Astrocyte (in vitro differentiated cells and primary cell): ENCODE measurements around the gene PLSCR1. TPM values are rescaled to one million over a fixed set of nuclear protein-coding genes. Genes with fewer than 3 reads are reported as not detected.

Experiments
- DNase-seq: peaks from one replicate; pipeline ENCODE4 v3.0.0-alpha.2; 2010; ENCODE audit warnings: low read depth
- FAIRE-seq: peaks from 2 replicates; lab custom pipeline; 2011; peaks lifted over from hg19 to GRCh38; lab: Jason Lieb, UNC
- H2AFZ ChIP-seq: 2 replicates; pipeline ENCODE4 v1.6.0; 2012; ENCODE audit warnings: low read depth, low read length, inconsistent platforms
- H3K27ac ChIP-seq: 2 replicates; pipeline ENCODE4 v1.5.1; 2011; ENCODE audit warnings: low read depth, low read length, inconsistent platforms
- H3K27me3 ChIP-seq: 2 replicates; pipeline ENCODE4 v1.6.0; 2011; ENCODE audit warnings: low read length, inconsistent platforms; ENCODE audit not compliant: insufficient read depth
- H3K36me3 ChIP-seq: 2 replicates; pipeline ENCODE4 v1.5.1; 2011; ENCODE audit warnings: low read length, inconsistent platforms; ENCODE audit not compliant: insufficient read depth
- H3K4me1 ChIP-seq: 2 replicates; pipeline ENCODE4 v1.5.1; 2011; ENCODE audit warnings: low read length, inconsistent platforms; ENCODE audit not compliant: insufficient read depth
- H3K4me2 ChIP-seq: 2 replicates; pipeline ENCODE4 v1.6.0; 2012; ENCODE audit warnings: low read length, inconsistent platforms
- H3K4me3 ChIP-seq: 2 replicates; pipeline ENCODE4 v1.5.1; 2011; ENCODE audit warnings: low read depth, mild to moderate bottlenecking, low read length, inconsistent platforms; ENCODE audit not compliant: insufficient read depth
- H3K79me2 ChIP-seq: 2 replicates; pipeline ENCODE4 v1.6.0; 2012; ENCODE audit warnings: mild to moderate bottlenecking, low read length, inconsistent platforms; ENCODE audit not compliant: insufficient read depth
- H3K9ac ChIP-seq: 2 replicates; pipeline ENCODE4 v1.6.0; 2012; ENCODE audit warnings: mild to moderate bottlenecking, low read length, inconsistent platforms
- H3K9me3 ChIP-seq: 2 replicates; pipeline ENCODE4 v1.5.1; 2012; ENCODE audit warnings: low read depth, mild to moderate bottlenecking, low read length, inconsistent platforms; ENCODE audit not compliant: insufficient read depth
- H4K20me1 ChIP-seq: 2 replicates; pipeline ENCODE4 v1.6.0; 2012; ENCODE audit warnings: low read length, inconsistent platforms; ENCODE audit not compliant: insufficient read depth
- H3K27ac Mint-ChIP-seq: one replicate; pipeline ENCODE4 v1.8.0; 2021; ENCODE audit warnings: mild to moderate bottlenecking, mixed read lengths; ENCODE audit not compliant: unreplicated experiment
- H3K27me3 Mint-ChIP-seq: one replicate; pipeline ENCODE4 v1.8.0; 2021; ENCODE audit warnings: low read depth, mixed read lengths; ENCODE audit not compliant: unreplicated experiment
- H3K36me3 Mint-ChIP-seq: one replicate; pipeline ENCODE4 v1.8.0; 2021; ENCODE audit warnings: low read depth, mixed read lengths; ENCODE audit not compliant: unreplicated experiment
- H3K4me1 Mint-ChIP-seq: one replicate; pipeline ENCODE4 v1.8.0; 2021; ENCODE audit warnings: low read depth, mixed read lengths; ENCODE audit not compliant: unreplicated experiment
- H3K4me3 Mint-ChIP-seq: one replicate; pipeline ENCODE4 v1.8.0; 2021; ENCODE audit warnings: mild to moderate bottlenecking, moderate library complexity, mixed read lengths; ENCODE audit not compliant: unreplicated experiment
- H3K9me3 Mint-ChIP-seq: one replicate; pipeline ENCODE4 v1.8.0; 2021; ENCODE audit warnings: mild to moderate bottlenecking, mixed read lengths; ENCODE audit not compliant: unreplicated experiment
- EZH2 ChIP-seq: IDR thresholded peaks from 2 replicates; pipeline ENCODE4 v1.6.1; 2012; ENCODE audit warnings: mild to moderate bottlenecking, low read length, inconsistent platforms; ENCODE audit not compliant: insufficient read depth
- total RNA-seq: library from RNA; stranded (reverse); gene quantifications from 2 replicates; pipeline ENCODE4 v1.2.1, GENCODE V29; 2021
- TF ChIP-seq, protein P1 (sequence below): IDR thresholded peaks from 2 replicates; pipeline ENCODE4 v1.5.1; 2011; ENCODE audit warnings: low read depth, mild to moderate bottlenecking, inconsistent platforms, low read length, moderate library complexity; ENCODE audit not compliant: insufficient read depth

Gene PLSCR1
- total RNA-seq, 1 donor from 2014 or later = 178 TPM

DNA sequence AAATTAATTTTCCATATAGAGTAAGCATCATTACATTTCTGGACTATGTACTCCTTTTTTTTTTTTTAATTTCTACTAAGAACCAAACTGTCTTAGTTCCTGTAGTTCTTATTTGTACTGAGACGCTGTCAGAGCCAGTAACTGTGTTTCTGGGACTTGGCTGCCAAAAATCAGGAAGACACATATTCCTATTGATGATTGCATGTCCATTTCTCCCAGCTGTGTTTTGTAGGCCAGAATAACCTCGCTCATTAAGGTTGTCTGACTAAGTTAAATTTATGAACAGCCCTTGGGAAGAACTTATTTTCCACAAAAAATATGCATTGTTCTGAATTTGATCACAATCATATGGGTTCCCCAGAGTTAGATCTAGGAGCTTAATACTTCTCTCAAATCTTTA is 31.2 kb upstream of the PLSCR1 start:
- Histone ChIP-seq H3K9me3 (no peaks in the 10 kb centered on the region), H3K36me3 (no peaks in the 10 kb centered on the region), H3K4me3 (no peak overlapping the region), H3K27me3 (no peaks in the 10 kb centered on the region), H3K27ac (no peak overlapping the region), H2AFZ (no peak overlapping the region), H4K20me1 (no peaks in the 10 kb centered on the region), H3K79me2 (no peaks in the 10 kb centered on the region), H3K9ac (no peak overlapping the region), H3K4me1 (no peaks in the 10 kb centered on the region), H3K4me2 (no peak overlapping the region)
- FAIRE-seq (no peak), DNase-seq (no peak)
- Mint-ChIP-seq H3K4me1 (peaks cover 3% of the 10 kb centered on the region), H3K4me3 (no peak overlapping the region), H3K36me3 (no peaks in the 10 kb centered on the region), H3K9me3 (no peaks in the 10 kb centered on the region), H3K27me3 (no peaks in the 10 kb centered on the region), H3K27ac (no peak overlapping the region)
- no peak for TF ChIP-seq EZH2
- TF ChIP-seq, protein P1, sequence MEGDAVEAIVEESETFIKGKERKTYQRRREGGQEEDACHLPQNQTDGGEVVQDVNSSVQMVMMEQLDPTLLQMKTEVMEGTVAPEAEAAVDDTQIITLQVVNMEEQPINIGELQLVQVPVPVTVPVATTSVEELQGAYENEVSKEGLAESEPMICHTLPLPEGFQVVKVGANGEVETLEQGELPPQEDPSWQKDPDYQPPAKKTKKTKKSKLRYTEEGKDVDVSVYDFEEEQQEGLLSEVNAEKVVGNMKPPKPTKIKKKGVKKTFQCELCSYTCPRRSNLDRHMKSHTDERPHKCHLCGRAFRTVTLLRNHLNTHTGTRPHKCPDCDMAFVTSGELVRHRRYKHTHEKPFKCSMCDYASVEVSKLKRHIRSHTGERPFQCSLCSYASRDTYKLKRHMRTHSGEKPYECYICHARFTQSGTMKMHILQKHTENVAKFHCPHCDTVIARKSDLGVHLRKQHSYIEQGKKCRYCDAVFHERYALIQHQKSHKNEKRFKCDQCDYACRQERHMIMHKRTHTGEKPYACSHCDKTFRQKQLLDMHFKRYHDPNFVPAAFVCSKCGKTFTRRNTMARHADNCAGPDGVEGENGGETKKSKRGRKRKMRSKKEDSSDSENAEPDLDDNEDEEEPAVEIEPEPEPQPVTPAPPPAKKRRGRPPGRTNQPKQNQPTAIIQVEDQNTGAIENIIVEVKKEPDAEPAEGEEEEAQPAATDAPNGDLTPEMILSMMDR = no peak

DNA sequence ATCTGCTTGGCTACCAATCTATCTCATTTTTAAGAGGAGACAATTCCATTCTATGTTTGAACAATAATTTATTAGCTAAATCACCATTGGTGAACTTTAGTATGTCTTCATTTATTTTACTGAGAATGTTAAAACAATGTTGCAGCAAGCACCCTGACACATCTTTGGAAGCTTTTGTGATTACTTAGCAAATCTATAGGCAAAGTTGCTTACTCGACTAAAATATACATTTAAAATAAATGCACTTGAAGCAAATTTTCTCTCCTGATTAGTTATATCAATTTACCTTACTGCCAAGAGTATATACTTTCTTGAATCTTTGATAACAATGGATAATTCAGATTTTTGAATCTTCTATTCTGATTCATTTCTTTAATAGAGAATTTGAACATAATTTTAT is 29.8 kb upstream of the PLSCR1 start:
- Mint-ChIP-seq H3K9me3 (no peaks in the 10 kb centered on the region), H3K4me3 (no peak overlapping the region), H3K4me1 (no peaks in the 10 kb centered on the region), H3K36me3 (no peaks in the 10 kb centered on the region), H3K27ac (no peak overlapping the region), H3K27me3 (no peaks in the 10 kb centered on the region)
- H3K9ac ChIP-seq = no peak overlapping the region
- H3K79me2 ChIP-seq = no peaks in the 10 kb centered on the region
- H3K36me3 ChIP-seq = no peaks in the 10 kb centered on the region
- no peak for DNase-seq
- H3K9me3 ChIP-seq = no peaks in the 10 kb centered on the region
- TF ChIP-seq EZH2 = no peak
- TF ChIP-seq, protein P1 = no peak
- no peak overlapping the region for H3K4me3 ChIP-seq
- no peak for FAIRE-seq
- no peaks in the 10 kb centered on the region for H3K4me1 ChIP-seq
- no peak overlapping the region for H3K27ac ChIP-seq
- no peak overlapping the region for H3K4me2 ChIP-seq
- no peaks in the 10 kb centered on the region for H4K20me1 ChIP-seq
- H2AFZ ChIP-seq = no peak overlapping the region
- H3K27me3 ChIP-seq = no peaks in the 10 kb centered on the region

DNA sequence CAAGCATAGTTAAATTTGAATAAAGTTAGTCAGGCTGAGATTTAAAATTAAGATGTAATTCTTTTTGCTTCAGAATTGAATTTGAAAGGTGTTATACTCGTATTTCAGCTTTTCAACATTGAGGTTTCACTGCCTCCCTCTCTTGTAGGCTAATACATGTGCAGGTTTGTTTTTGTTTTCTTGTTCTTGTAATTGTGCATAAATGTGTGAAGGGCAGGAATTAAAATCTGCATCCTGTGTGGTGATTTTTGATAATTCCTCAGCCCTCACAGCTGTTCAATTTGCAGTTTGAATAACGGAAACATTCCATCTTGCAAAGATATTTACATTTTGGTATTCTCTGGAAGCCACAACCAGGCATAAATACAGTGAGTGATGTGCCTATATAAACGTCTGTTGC is 24.9 kb upstream of the PLSCR1 start:
- Histone ChIP-seq H3K27ac (no peak overlapping the region), H3K4me1 (no peaks in the 10 kb centered on the region), H3K36me3 (no peaks in the 10 kb centered on the region), H3K9me3 (no peaks in the 10 kb centered on the region), H4K20me1 (no peaks in the 10 kb centered on the region), H3K27me3 (no peaks in the 10 kb centered on the region), H2AFZ (no peak overlapping the region), H3K4me3 (no peak overlapping the region), H3K79me2 (no peaks in the 10 kb centered on the region), H3K9ac (no peak overlapping the region), H3K4me2 (no peak overlapping the region)
- no peaks in the 10 kb centered on the region for H3K9me3 Mint-ChIP-seq
- FAIRE-seq (no peak), DNase-seq (no peak)
- TF ChIP-seq, protein P1 = no peak
- H3K27ac Mint-ChIP-seq = no peak overlapping the region
- H3K4me3 Mint-ChIP-seq = no peak overlapping the region
- no peaks in the 10 kb centered on the region for H3K36me3 Mint-ChIP-seq
- H3K4me1 Mint-ChIP-seq = no peaks in the 10 kb centered on the region
- H3K27me3 Mint-ChIP-seq = no peaks in the 10 kb centered on the region
